Stimulated activated CD4-positive, alpha-beta T cell treated with anti-CD3 and anti-CD28 coated beads, TNF-alpha, amount 100 ng/mL, for 4 hours (primary cell): ENCODE data around the gene ZSCAN10.
"Not testable (repeated sequence)": the region's sequence is repeated elsewhere in the genome, so short reads cannot be mapped to it uniquely, and the experiment has no call there.

Source experiments
- DNase-seq, 3 experiments: peaks; one replicate each; pipeline ENCODE4 v3.0.0-alpha.2; 2020; ENCODE audit warnings: low read depth in 3 of 3

ZSCAN10 gene

GRCh38 chr16:3098459-3099394 lies at the start of gene ZSCAN10:
TSS of gene ZSCAN10 (minus strand) at chr16:3099294. CDS start at chr16:3092937, 6,357 bp downstream.
- DNase-seq: no peak

GRCh38 chr16:3148256-3149192 lies 49.4 kb upstream of the ZSCAN10 start:
- no peak for DNase-seq

- no peak for DNase-seq
These were observed 48.6 kb upstream of the ZSCAN10 start for GRCh38 chr16:3147757-3148104.

- no peak for DNase-seq
These were observed 48.1 kb upstream of the ZSCAN10 start for GRCh38 chr16:3147046-3147756.

- DNase-seq: no peak
These were observed 46.6 kb upstream of the ZSCAN10 start for GRCh38 chr16:3145660-3146059.

GRCh38 chr16:3145151-3145550 lies 46.1 kb upstream of the ZSCAN10 start:
- no peak for DNase-seq

GRCh38 chr16:3144321-3144983 lies 45.4 kb upstream of the ZSCAN10 start:
- DNase-seq: no peak

GRCh38 chr16:3143598-3144320 lies 44.7 kb upstream of the ZSCAN10 start:
- DNase-seq: no peak

GRCh38 chr16:3143189-3143588 lies 44.1 kb upstream of the ZSCAN10 start:
- no peak for DNase-seq

GRCh38 chr16:3142770-3143169 lies 43.7 kb upstream of the ZSCAN10 start:
- DNase-seq: no peak

- no peak for DNase-seq
These were observed 43.2 kb upstream of the ZSCAN10 start for GRCh38 chr16:3142327-3142726.

GRCh38 chr16:3141781-3142311 lies 42.8 kb upstream of the ZSCAN10 start:
- DNase-seq: no peak

- no peak for DNase-seq
These were observed 41.7 kb upstream of the ZSCAN10 start for GRCh38 chr16:3140603-3141427.

GRCh38 chr16:3139561-3139960 lies 40.5 kb upstream of the ZSCAN10 start:
- not testable (repeated sequence) for DNase-seq

- no peak for DNase-seq
These were observed 39.8 kb upstream of the ZSCAN10 start for GRCh38 chr16:3138823-3139426.

GRCh38 chr16:3138342-3138741 lies 39.2 kb upstream of the ZSCAN10 start:
- DNase-seq: no peak

GRCh38 chr16:3137267-3137666 lies 38.2 kb upstream of the ZSCAN10 start:
- DNase-seq: no peak

- no peak for DNase-seq
These were observed 36.1 kb upstream of the ZSCAN10 start for GRCh38 chr16:3135126-3135715.
